ENCODE data around the gene GPHB5.

GRCh38 chr14:63357841-63358240, 39.1 kb upstream of the GPHB5 start:
- TF ChIP-seq CTCF (IDR thresholded peaks at IDR 0.05 in 4 of 5, conservative IDR thresholded peaks at IDR 0.05 in 1 of 5) (no peak), POLR2A (IDR thresholded peaks at IDR 0.05) (no peak)

All from gastrocnemius medialis (tissue), 4 donors.